ENCODE measurements around the gene ACHE.

DNA sequence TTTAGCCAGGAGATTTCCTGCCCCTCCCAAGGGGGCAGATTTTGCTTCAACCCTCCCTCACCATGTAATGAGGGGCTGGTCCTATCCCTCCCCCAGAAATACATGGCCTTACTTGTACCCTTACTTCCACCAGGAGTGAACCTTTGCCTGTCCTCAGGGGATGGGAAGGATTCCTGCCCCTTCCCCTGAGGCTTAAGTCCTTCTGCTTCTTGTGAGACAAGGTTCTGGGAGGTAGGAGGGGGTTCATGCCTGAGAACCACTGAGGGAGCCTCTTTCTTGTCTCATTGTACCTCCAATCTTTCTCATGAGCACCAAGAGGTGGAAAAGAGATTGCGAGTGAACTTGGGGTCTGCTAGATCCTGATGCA lies 34.1 kb upstream of the ACHE start:
- TF ChIP-seq POLR2AphosphoS5 (IDR thresholded peaks at IDR 0.05; ENCODE audit: low read depth, low read length) (no peak), TCF7L2 (IDR thresholded peaks at IDR 0.05; ENCODE audit: low read depth, low read length) (no peak), SIN3A (IDR thresholded peaks at IDR 0.05; ENCODE audit: borderline replicate concordance, insufficient read depth, low read depth, low read length) (no peak)
- TF ChIP-seq, protein P1, sequence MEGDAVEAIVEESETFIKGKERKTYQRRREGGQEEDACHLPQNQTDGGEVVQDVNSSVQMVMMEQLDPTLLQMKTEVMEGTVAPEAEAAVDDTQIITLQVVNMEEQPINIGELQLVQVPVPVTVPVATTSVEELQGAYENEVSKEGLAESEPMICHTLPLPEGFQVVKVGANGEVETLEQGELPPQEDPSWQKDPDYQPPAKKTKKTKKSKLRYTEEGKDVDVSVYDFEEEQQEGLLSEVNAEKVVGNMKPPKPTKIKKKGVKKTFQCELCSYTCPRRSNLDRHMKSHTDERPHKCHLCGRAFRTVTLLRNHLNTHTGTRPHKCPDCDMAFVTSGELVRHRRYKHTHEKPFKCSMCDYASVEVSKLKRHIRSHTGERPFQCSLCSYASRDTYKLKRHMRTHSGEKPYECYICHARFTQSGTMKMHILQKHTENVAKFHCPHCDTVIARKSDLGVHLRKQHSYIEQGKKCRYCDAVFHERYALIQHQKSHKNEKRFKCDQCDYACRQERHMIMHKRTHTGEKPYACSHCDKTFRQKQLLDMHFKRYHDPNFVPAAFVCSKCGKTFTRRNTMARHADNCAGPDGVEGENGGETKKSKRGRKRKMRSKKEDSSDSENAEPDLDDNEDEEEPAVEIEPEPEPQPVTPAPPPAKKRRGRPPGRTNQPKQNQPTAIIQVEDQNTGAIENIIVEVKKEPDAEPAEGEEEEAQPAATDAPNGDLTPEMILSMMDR (IDR thresholded peaks at IDR 0.05), result no peak
- TF ChIP-seq, protein P2, sequence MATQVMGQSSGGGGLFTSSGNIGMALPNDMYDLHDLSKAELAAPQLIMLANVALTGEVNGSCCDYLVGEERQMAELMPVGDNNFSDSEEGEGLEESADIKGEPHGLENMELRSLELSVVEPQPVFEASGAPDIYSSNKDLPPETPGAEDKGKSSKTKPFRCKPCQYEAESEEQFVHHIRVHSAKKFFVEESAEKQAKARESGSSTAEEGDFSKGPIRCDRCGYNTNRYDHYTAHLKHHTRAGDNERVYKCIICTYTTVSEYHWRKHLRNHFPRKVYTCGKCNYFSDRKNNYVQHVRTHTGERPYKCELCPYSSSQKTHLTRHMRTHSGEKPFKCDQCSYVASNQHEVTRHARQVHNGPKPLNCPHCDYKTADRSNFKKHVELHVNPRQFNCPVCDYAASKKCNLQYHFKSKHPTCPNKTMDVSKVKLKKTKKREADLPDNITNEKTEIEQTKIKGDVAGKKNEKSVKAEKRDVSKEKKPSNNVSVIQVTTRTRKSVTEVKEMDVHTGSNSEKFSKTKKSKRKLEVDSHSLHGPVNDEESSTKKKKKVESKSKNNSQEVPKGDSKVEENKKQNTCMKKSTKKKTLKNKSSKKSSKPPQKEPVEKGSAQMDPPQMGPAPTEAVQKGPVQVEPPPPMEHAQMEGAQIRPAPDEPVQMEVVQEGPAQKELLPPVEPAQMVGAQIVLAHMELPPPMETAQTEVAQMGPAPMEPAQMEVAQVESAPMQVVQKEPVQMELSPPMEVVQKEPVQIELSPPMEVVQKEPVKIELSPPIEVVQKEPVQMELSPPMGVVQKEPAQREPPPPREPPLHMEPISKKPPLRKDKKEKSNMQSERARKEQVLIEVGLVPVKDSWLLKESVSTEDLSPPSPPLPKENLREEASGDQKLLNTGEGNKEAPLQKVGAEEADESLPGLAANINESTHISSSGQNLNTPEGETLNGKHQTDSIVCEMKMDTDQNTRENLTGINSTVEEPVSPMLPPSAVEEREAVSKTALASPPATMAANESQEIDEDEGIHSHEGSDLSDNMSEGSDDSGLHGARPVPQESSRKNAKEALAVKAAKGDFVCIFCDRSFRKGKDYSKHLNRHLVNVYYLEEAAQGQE (IDR thresholded peaks at IDR 0.05; ENCODE audit: insufficient read depth in 1 of 2, low read depth in 2 of 2, low read length in 1 of 2), result no peak
